Fibroblast of the aortic adventitia (primary cell): ENCODE measurements around the gene CLEC4G. TPM values are rescaled to one million over a fixed set of nuclear protein-coding genes. Genes with fewer than 3 reads are reported as not detected.

Experiments used
- DNase-seq: peaks from one replicate; pipeline ENCODE4 v3.0.0-alpha.2; 2010; ENCODE audit warnings: low read depth
- H3K4me3 ChIP-seq: 2 replicates; pipeline ENCODE4 v1.5.1; 2011; ENCODE audit warnings: low read depth, mild to moderate bottlenecking, control low read depth, low read length, moderate library complexity
- CTCF ChIP-seq: IDR thresholded peaks from 2 replicates; pipeline ENCODE4 v1.5.1; 2011; ENCODE audit warnings: mild to moderate bottlenecking, low read length, control low read depth, inconsistent platforms; ENCODE audit not compliant: insufficient read depth
- total RNA-seq: library from RNA; depleted of rRNA; stranded (reverse); fragments of >200 nt; gene quantifications from 2 replicates; pipeline ENCODE4 v1.2.3, GENCODE V29; 2012; ENCODE audit warnings: low replicate concordance

CLEC4G gene
- total RNA-seq, 1 donor = not detected

GRCh38 chr19:7730286-7731217, 1.4 kb downstream of the CLEC4G start:
- H3K4me3 ChIP-seq = no peak overlapping the region
- TF ChIP-seq CTCF = no peak
- no peak for DNase-seq

- H3K4me3 ChIP-seq = no peak overlapping the region
- no peak for DNase-seq
- TF ChIP-seq CTCF = no peak
These were observed 2.1 kb downstream of the CLEC4G start for GRCh38 chr19:7729831-7730285.

- H3K4me3 ChIP-seq = no peak overlapping the region
- DNase-seq = no peak
- TF ChIP-seq CTCF = no peak
These were observed 2.7 kb downstream of the CLEC4G start for GRCh38 chr19:7729211-7729610.

- TF ChIP-seq CTCF = no peak
- no peak for DNase-seq
- no peak overlapping the region for H3K4me3 ChIP-seq
These were observed 6.1 kb downstream of the CLEC4G start for GRCh38 chr19:7725791-7726190.

- no peak overlapping the region for H3K4me3 ChIP-seq
- TF ChIP-seq CTCF = no peak
- no peak for DNase-seq
These were observed 9.7 kb downstream of the CLEC4G start for GRCh38 chr19:7722231-7722651.

- DNase-seq = no peak
- no peak overlapping the region for H3K4me3 ChIP-seq
- TF ChIP-seq CTCF = no peak
These were observed 11.6 kb downstream of the CLEC4G start for GRCh38 chr19:7720351-7720750.
